ENCODE results near the gene FNDC3B.

- no peak for TF ChIP-seq EZH2phosphoT487 (IDR thresholded peaks at IDR 0.05; ENCODE audit: low read length)
- no peak for TF ChIP-seq CTCF (IDR thresholded peaks at IDR 0.05; ENCODE audit: low read length)
- TF ChIP-seq EZH2 (optimal IDR thresholded peaks at IDR 0.05; ENCODE audit: low read depth, low read length) = no peak
Measured at GRCh38 chr3:172145031-172145686, 105.8 kb downstream of the FNDC3B start.
